GM21737 (cell line): Measurements from ENCODE around the gene RBBP4.
"Not testable (repeated sequence)": the region's sequence is repeated elsewhere in the genome, so short reads cannot be mapped to it uniquely, and the experiment has no call there.

Experiments used
- ATAC-seq: cut with Tn5 transposase; IDR thresholded peaks from one replicate; pipeline ENCODE4 v1.9.1; 2021; ENCODE audit warnings: mild to moderate bottlenecking, moderate library complexity; ENCODE audit not compliant: unreplicated experiment

Gene RBBP4

DNA sequence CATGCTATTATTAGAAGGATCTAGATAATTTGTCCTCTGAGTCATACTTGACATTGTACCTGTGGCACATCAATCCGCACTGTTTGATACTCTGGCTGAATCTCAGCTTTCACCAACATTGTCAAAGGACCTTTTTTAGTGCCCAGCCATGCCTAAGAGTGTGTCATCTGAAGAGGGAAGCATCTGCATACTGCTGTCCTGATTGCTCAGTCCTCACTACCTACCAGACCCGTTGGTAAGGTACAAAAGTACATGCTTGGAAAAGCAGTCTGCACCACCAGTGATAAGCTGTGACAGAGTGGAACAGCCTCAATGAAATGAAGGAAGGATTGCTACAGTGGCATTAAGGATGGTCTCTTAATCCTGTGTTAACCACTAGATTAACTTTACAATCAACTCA is 34.5 kb downstream of the RBBP4 start:
- no peak for ATAC-seq

GRCh38 chr1:32686387-32686786 is 35.4 kb downstream of the RBBP4 start:
- ATAC-seq = no peak

- ATAC-seq = no peak
Measured at GRCh38 chr1:32693455-32694174, 42.6 kb downstream of the RBBP4 start.

DNA sequence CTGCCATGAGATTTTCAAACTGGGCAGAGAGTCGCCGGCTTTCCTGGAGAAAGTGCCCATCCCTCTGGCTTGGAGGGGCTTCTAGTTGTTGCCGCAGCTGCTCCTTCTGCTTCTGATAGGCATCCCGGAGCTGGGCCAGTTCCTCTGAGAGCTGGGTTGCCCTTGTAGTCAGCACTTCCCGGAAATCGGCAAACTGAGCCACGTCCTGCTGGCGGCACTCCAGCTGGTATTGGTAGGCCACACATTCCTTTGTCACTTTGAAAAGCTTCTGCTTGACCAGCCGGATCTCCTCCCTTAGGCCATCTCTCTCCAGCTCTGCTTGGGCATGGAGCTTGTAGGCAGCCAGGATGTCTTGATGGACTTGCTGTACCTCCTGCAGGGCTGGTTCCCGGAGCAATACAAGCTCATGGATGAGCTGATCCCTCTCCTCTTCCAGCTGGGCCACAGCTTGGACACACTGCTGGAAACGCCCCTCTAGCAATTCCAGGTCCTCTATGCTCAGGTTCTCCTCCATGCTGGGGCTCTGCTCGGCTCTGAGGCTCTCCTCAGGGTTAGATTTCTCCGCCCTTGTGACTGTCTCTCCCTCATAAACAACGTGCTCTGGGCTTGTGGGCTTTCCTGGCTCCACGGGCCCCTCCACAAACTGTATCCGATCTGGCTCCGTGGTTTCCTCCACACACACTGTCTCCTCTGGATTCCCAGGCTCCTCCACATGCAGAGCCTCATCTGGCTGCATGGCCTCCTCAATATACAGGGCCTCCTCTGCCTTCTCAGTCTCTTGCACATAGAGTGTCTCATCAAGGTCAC is 44.3 kb downstream of the RBBP4 start:
- ATAC-seq = no peak

DNA sequence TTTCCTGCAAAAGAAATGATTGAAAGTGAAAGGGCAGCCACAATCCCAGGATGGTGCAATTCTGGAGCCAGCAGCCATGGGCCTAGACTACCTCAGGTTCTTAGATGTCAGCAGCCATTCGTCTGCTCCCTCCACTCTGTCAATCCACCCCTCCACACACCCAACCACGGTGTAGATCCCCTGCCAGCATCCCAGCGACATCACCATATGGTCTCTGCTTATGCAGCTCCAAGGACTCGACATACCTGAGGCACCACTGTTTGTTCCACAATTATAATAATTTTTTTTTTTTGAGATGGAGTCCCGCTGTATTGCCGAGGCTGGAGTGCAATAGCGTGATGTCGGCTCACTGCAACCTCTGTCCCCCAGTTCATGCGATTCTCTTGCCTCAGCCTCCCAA is 45.0 kb downstream of the RBBP4 start:
- no peak for ATAC-seq

- not testable (repeated sequence) for ATAC-seq
Measured at GRCh38 chr1:32696996-32697395, 46.0 kb downstream of the RBBP4 start.

GRCh38 chr1:32701421-32701911 is 50.5 kb downstream of the RBBP4 start:
- ATAC-seq = no peak

GRCh38 chr1:32701951-32702598 is 51.1 kb downstream of the RBBP4 start:
- ATAC-seq = no peak

GRCh38 chr1:32702599-32703478 is 51.8 kb downstream of the RBBP4 start, which contains the start of gene SYNC:
SYNC (minus strand) TSS chr1:32702770; CDS start chr1:32702660, 110 bp downstream.
- ATAC-seq = no peak

DNA sequence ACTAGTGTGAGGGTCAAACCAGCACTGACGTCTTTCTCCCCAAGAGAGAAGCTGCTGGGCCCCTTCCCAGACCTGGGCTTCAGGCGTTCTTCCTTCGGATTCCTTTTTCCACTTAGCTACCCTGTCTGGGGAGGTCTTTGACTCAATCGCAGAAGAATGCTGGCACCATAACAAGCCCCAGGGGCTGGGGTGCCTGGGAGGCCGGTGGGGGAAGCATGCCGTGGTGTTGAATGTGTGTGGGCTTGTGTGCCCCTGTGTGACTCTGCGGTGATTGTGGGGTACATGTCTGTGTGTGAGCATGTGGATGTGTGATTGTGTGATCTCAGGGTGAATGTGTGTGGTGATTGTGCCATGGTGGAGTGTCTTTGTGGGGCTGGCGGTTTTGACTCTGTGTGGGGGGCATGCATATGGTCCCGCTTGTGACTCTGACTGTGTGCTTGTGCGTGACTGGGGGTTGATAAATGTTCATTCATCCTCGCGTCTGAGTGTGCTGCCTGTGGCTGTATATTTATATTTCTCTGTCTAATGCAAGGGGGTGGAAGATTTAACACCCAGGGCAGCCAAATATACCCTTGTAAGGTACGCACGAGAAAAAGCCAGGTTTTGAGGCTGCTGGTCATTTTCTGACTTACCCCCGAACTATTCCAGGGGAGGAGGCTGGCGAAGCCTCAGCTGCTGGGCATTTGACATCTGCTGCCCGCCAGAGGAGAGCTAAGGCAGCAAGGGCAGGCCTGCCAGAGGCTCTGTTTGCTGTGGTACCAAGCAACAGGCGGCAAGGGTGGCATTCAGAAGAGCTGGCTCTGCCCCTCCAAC is 52.7 kb downstream of the RBBP4 start:
- ATAC-seq = no peak

GRCh38 chr1:32705516-32705915 is 54.5 kb downstream of the RBBP4 start:
- ATAC-seq = no peak

- no peak for ATAC-seq
Measured at GRCh38 chr1:32706491-32706890, 55.5 kb downstream of the RBBP4 start.

GRCh38 chr1:32709075-32709474 is 58.1 kb downstream of the RBBP4 start:
- ATAC-seq = no peak

GRCh38 chr1:32709476-32709875 is 58.5 kb downstream of the RBBP4 start:
- ATAC-seq = no peak

DNA sequence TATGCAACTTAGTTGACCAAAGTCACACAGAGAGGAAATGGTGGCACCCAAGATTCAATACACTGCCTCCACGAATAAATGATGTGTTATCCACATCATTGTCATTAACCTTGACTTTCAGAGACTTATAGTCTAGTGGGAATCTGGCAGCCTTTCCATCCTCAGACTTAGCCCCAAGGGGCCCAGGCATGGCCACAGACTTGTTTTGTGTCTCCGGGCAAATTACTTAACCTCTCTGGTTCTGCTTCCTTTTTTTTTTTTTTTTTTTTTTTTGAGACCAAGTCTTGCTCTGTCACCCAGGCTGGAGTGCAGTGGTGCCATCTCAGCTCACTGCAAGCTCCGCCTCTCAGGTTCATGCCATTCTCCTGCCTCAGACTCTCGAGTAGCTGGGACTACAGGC is 60.2 kb downstream of the RBBP4 start:
- not testable (repeated sequence) for ATAC-seq

DNA sequence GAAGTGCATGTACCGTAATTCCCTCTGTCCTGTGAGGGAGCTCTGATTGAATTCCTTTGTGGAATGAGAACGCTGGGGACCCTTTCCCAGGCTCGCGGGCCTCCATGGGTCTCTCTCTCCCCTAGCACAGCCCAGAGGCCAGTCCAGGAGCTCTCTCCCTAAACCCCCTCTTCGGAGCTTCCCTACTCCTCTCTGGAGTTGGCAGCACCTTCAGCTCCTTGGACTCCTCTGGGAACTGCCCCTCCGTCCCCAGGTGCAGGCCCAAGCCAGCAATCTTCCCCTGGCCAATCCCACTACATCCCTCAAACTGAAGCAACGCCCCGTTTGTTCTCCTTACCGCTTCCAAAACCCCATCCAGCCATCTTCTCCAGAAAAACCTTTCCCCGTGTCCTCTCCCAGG is 62.1 kb downstream of the RBBP4 start:
- ATAC-seq = no peak

- no peak for ATAC-seq
Measured at GRCh38 chr1:32714277-32714676, 63.3 kb downstream of the RBBP4 start.

- ATAC-seq = no peak
Measured at GRCh38 chr1:32715901-32716311, 64.9 kb downstream of the RBBP4 start.

- ATAC-seq = peak; percentile 55
Measured at GRCh38 chr1:32716312-32717148, 65.5 kb downstream of the RBBP4 start.
